Suprapubic skin (tissue), 4 donors: ENCODE data around the gene ZNF782. TPM values are rescaled to one million over a fixed set of nuclear protein-coding genes. Genes with fewer than 3 reads are reported as not detected.
"Not testable (repeated sequence)": the region's sequence is repeated elsewhere in the genome, so short reads cannot be mapped to it uniquely, and the experiment has no call there.

Source experiments
- DNase-seq, 2 donors: peaks; one replicate each; pipeline ENCODE4 v3.0.0-alpha.2; 2019; ENCODE audit warnings: low spot score in 2 of 2
- H3K27ac ChIP-seq: fragments of 200-600 bp; sonication (generic); one replicate; pipeline ENCODE4 v1.5.1; 2019
- H3K27me3 ChIP-seq: fragments of 200-600 bp; sonication (generic); one replicate; pipeline ENCODE4 v1.5.1; 2019
- H3K36me3 ChIP-seq: fragments of 200-600 bp; sonication (generic); one replicate; pipeline ENCODE4 v1.5.1; 2019
- H3K4me1 ChIP-seq: fragments of 200-600 bp; sonication (generic); one replicate; pipeline ENCODE4 v1.5.1; 2019
- H3K4me3 ChIP-seq: fragments of 200-600 bp; sonication (generic); one replicate; pipeline ENCODE4 v1.5.1; 2019; ENCODE audit warnings: mild to moderate bottlenecking
- H3K9me3 ChIP-seq: fragments of 200-600 bp; sonication (generic); one replicate; pipeline ENCODE4 v1.5.1; 2019
- EP300 ChIP-seq: sonication (generic); formaldehyde crosslinking; IDR thresholded peaks from one replicate; pipeline ENCODE4 v1.6.1; 2017; ENCODE audit warnings: antibody characterized with exemption
- POLR2A ChIP-seq, 2 donors: fragments of 450-650 bp; IDR thresholded peaks; one replicate each; pipeline ENCODE4 v1.6.1; 2017; ENCODE audit warnings: antibody characterized with exemption in 2 of 2, mild to moderate bottlenecking in 2 of 2, moderate library complexity in 2 of 2
- POLR2AphosphoS5 ChIP-seq, 3 donors: sonication (generic); formaldehyde crosslinking; IDR thresholded peaks; one replicate each; pipeline ENCODE4 v1.6.1; 2017; ENCODE audit warnings: antibody characterized with exemption in 3 of 3
- WGBS: methylation state at CpG from one replicate; pipeline ENCODE4 v1.1.5; 2018; 5-methylcytosine and 5-hydroxymethylcytosine counted together
- total RNA-seq, 4 donors: library from RNA; depleted of rRNA; stranded (reverse); fragments of >200 nt; gene quantifications; one replicate each; pipeline ENCODE4 v1.1.0, GENCODE V29; 2016
- TF ChIP-seq, protein P1 (sequence below), 2 donors: fragments of 200-600 bp in 1 of 2; fragments of 450-650 bp in 1 of 2; sonication (generic) in 1 of 2; IDR thresholded peaks; one replicate each; pipeline ENCODE4 v1.5.1; 2016 to 2019; ENCODE audit warnings: antibody characterized with exemption in 2 of 2, mild to moderate bottlenecking in 1 of 2, moderate library complexity in 1 of 2

ZNF782 gene
- 10 to 100 TPM in 3 of 4 donors, 1 to 10 TPM in 1; 7.9 to 27.8 (median 11.9) TPM for total RNA-seq

GRCh38 chr9:96853781-96854650 is at the start of gene ZNF782:
TSS of gene ZNF782 (minus strand) at chr9:96854514. CDS start at chr9:96851961, 2,553 bp downstream.
- Histone ChIP-seq H3K36me3 (peaks cover 4% of the 10 kb centered on the region), H3K27ac (peak within 1 kb of the TSS; percentile 78), H3K27me3 (no peaks in the 10 kb centered on the region), H3K9me3 (peaks cover 3% of the 10 kb centered on the region), H3K4me3 (peak within 1 kb of the TSS; percentile 95), H3K4me1 (peaks cover 28% of the 10 kb centered on the region)
- DNase-seq: peak; percentile 93 to 96
- WGBS: under 1% methylated on average over 33 of the region's 67 CpGs
- no peak for TF ChIP-seq EP300
- TF ChIP-seq POLR2A (IDR thresholded peaks at IDR 0.05): peak in 1 of 2 donors; percentile 33
- peak in 1 of 3 donors; percentile 20 for TF ChIP-seq POLR2AphosphoS5 (IDR thresholded peaks at IDR 0.05)
- TF ChIP-seq, protein P1, sequence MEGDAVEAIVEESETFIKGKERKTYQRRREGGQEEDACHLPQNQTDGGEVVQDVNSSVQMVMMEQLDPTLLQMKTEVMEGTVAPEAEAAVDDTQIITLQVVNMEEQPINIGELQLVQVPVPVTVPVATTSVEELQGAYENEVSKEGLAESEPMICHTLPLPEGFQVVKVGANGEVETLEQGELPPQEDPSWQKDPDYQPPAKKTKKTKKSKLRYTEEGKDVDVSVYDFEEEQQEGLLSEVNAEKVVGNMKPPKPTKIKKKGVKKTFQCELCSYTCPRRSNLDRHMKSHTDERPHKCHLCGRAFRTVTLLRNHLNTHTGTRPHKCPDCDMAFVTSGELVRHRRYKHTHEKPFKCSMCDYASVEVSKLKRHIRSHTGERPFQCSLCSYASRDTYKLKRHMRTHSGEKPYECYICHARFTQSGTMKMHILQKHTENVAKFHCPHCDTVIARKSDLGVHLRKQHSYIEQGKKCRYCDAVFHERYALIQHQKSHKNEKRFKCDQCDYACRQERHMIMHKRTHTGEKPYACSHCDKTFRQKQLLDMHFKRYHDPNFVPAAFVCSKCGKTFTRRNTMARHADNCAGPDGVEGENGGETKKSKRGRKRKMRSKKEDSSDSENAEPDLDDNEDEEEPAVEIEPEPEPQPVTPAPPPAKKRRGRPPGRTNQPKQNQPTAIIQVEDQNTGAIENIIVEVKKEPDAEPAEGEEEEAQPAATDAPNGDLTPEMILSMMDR (IDR thresholded peaks at IDR 0.05): no peak

DNA sequence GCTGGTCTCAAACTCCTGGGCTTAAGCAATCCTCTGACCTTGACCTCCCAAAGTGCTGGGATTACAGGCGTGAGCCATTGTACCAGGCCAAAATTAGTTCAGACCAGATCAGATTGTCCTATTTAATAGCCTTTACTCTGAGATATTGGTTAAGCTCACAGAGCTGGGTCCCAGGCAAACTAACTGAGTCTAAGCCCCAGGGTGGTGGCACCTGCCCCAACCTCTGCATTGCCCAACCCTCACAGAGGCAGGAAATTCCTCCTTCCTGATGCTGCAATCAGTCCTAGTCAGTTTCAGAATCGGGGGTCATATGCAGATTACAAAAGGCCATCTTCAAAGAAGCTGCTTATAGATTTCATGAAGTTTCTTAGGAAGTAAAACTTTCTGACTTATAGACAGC is 45.7 kb upstream of the ZNF782 start:
- H3K9me3 ChIP-seq, H3K4me3 ChIP-seq, H3K27ac ChIP-seq, DNase-seq, H3K4me1 ChIP-seq, H3K27me3 ChIP-seq: not testable (repeated sequence)
- WGBS: 100% methylated on average over 1 of the region's 2 CpGs
- H3K36me3 ChIP-seq: peaks cover 25% of the 10 kb centered on the region

GRCh38 chr9:96892131-96892530 is 37.8 kb upstream of the ZNF782 start:
- no peak overlapping the region for H3K4me3 ChIP-seq
- no peaks in the 10 kb centered on the region for H3K9me3 ChIP-seq
- H3K36me3 ChIP-seq: peaks cover 43% of the 10 kb centered on the region
- no peaks in the 10 kb centered on the region for H3K4me1 ChIP-seq
- no peak for DNase-seq
- H3K27me3 ChIP-seq: no peaks in the 10 kb centered on the region
- WGBS: 99% methylated on average over 7 of the region's 7 CpGs
- H3K27ac ChIP-seq: no peak overlapping the region
- TF ChIP-seq EP300: no peak
- no peak for TF ChIP-seq POLR2A (IDR thresholded peaks at IDR 0.05)
- TF ChIP-seq, protein P1 (IDR thresholded peaks at IDR 0.05): no peak
- TF ChIP-seq POLR2AphosphoS5 (IDR thresholded peaks at IDR 0.05): no peak

GRCh38 chr9:96888591-96888990 is 34.3 kb upstream of the ZNF782 start:
- Histone ChIP-seq H3K36me3 (peaks cover 16% of the 10 kb centered on the region), H3K27ac (no peak overlapping the region), H3K4me3 (no peak overlapping the region), H3K9me3 (no peaks in the 10 kb centered on the region), H3K27me3 (no peaks in the 10 kb centered on the region), H3K4me1 (no peaks in the 10 kb centered on the region)
- DNase-seq: no peak
- no peak for TF ChIP-seq POLR2A (IDR thresholded peaks at IDR 0.05)
- no peak for TF ChIP-seq POLR2AphosphoS5 (IDR thresholded peaks at IDR 0.05)
- TF ChIP-seq EP300: no peak
- TF ChIP-seq, protein P1 (IDR thresholded peaks at IDR 0.05): no peak
- 79% methylated on average over 4 of the region's 4 CpGs for WGBS

- Histone ChIP-seq H3K4me3 (no peak overlapping the region), H3K27ac (no peak overlapping the region), H3K27me3 (no peaks in the 10 kb centered on the region), H3K9me3 (no peaks in the 10 kb centered on the region), H3K36me3 (peaks cover 2% of the 10 kb centered on the region), H3K4me1 (no peaks in the 10 kb centered on the region)
- TF ChIP-seq, protein P1 (IDR thresholded peaks at IDR 0.05): no peak
- TF ChIP-seq POLR2AphosphoS5 (IDR thresholded peaks at IDR 0.05): no peak
- TF ChIP-seq POLR2A (IDR thresholded peaks at IDR 0.05): no peak
- no peak for TF ChIP-seq EP300
- no peak for DNase-seq
These were observed 31.1 kb upstream of the ZNF782 start for GRCh38 chr9:96885424-96885823.
